HAP-1 (cell line): ENCODE results near the gene EPB41L4B.

Experiments used
- DNase-seq, 2 experiments: peaks; one replicate each; pipeline ENCODE4 v3.0.0-alpha.2; 2016 to 2020; ENCODE audit warnings: low spot score in 2 of 2
- H3K27me3 ChIP-seq: fragments of 250-450 bp; sonication (Bioruptor Pico); 2 replicates; pipeline ENCODE4 v1.5.1; 2020; ENCODE audit warnings: low read depth, mild to moderate bottlenecking, moderate library complexity
- H3K36me3 ChIP-seq: fragments of 250-450 bp; sonication (Bioruptor Pico); replicated peaks from 2 replicates; pipeline ENCODE4 v1.5.1; 2020; ENCODE audit warnings: mild to moderate bottlenecking
- H3K4me1 ChIP-seq: fragments of 250-450 bp; sonication (Bioruptor Pico); 2 replicates; pipeline ENCODE4 v1.5.1; 2020; ENCODE audit warnings: mild to moderate bottlenecking
- H3K4me3 ChIP-seq: fragments of 250-450 bp; sonication (Bioruptor Pico); 2 replicates; pipeline ENCODE4 v1.5.1; 2020; ENCODE audit warnings: mild to moderate bottlenecking, moderate library complexity
- H3K9me3 ChIP-seq: fragments of 250-450 bp; sonication (Bioruptor Pico); 2 replicates; pipeline ENCODE4 v1.5.1; 2020; ENCODE audit warnings: mild to moderate bottlenecking, moderate library complexity
- in situ Hi-C: fragments of 300-500 bp; cut with MboI; formaldehyde crosslinking; loops from 3 replicates; pipeline ENCODE4 v1.14.3; 2020; ENCODE audit warnings: low sequenced_read_pairs, inconsistent platforms, mixed read lengths

Gene EPB41L4B

DNA sequence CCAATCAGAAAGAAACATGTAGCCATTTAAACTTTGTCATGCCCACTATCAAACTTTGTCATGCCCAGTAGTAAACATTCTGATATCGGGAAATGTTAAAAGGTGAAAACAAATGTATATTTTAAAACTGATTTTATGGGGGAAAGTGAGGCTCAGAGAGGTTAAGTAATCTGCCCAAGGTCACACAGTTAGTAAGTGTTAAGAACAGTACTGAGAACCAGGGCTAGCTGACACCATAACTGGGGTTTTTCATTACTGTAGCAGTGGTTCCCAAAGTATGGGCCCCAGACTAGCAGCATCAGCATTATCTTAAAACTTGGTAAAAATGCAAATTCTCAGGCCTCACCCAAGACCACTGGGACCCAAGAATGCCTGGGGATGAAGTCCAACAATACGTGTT is 143.9 kb downstream of the EPB41L4B start:
- Histone ChIP-seq H3K27me3 (no peaks in the 10 kb centered on the region), H3K36me3 (no peaks in the 10 kb centered on the region), H3K4me3 (no peak overlapping the region), H3K4me1 (no peaks in the 10 kb centered on the region), H3K9me3 (no peaks in the 10 kb centered on the region)
- in situ Hi-C loops, result no loop called here
- no peak for DNase-seq

- H3K27me3 ChIP-seq, result no peaks in the 10 kb centered on the region
- H3K36me3 ChIP-seq, result no peaks in the 10 kb centered on the region
- H3K4me1 ChIP-seq, result no peaks in the 10 kb centered on the region
- in situ Hi-C loops, result no loop called here
- no peaks in the 10 kb centered on the region for H3K9me3 ChIP-seq
- no peak overlapping the region for H3K4me3 ChIP-seq
- DNase-seq, result no peak
These were observed 144.5 kb downstream of the EPB41L4B start for GRCh38 chr9:109176386-109176785.

- Histone ChIP-seq H3K4me1 (no peaks in the 10 kb centered on the region), H3K27me3 (no peaks in the 10 kb centered on the region), H3K9me3 (no peaks in the 10 kb centered on the region), H3K36me3 (no peaks in the 10 kb centered on the region), H3K4me3 (no peak overlapping the region)
- in situ Hi-C loops, result no loop called here
- no peak for DNase-seq
These were observed 147.9 kb downstream of the EPB41L4B start for GRCh38 chr9:109172935-109173334.

DNA sequence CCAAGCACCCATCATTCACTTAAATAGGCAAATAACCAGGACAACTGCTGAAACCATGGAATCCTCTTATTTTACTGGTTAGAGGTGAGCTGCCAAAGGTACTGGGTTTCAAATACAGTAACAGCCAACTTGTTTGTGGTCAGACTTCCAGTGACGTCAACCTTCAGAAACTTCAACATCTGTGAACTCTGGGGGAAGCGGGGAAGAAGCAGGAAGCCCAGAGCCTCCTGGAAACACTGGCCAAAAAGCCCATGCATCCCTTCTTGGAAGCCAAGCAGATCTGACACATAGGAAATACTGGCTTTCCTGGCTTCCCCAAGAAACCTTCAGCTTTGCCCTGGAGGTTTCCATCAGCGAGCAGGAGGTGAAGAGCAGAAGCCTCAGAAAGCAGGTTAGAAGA is 148.9 kb downstream of the EPB41L4B start:
- no peaks in the 10 kb centered on the region for H3K4me1 ChIP-seq
- H3K27me3 ChIP-seq, result no peaks in the 10 kb centered on the region
- DNase-seq, result no peak
- in situ Hi-C loops, result no loop called here
- H3K4me3 ChIP-seq, result no peak overlapping the region
- H3K9me3 ChIP-seq, result no peaks in the 10 kb centered on the region
- H3K36me3 ChIP-seq, result no peaks in the 10 kb centered on the region

- H3K36me3 ChIP-seq, result no peaks in the 10 kb centered on the region
- no peaks in the 10 kb centered on the region for H3K9me3 ChIP-seq
- in situ Hi-C loops, result no loop called here
- no peak for DNase-seq
- H3K4me3 ChIP-seq, result no peak overlapping the region
- no peaks in the 10 kb centered on the region for H3K27me3 ChIP-seq
- H3K4me1 ChIP-seq, result no peaks in the 10 kb centered on the region
These were observed 152.7 kb downstream of the EPB41L4B start for GRCh38 chr9:109168170-109168569.

DNA sequence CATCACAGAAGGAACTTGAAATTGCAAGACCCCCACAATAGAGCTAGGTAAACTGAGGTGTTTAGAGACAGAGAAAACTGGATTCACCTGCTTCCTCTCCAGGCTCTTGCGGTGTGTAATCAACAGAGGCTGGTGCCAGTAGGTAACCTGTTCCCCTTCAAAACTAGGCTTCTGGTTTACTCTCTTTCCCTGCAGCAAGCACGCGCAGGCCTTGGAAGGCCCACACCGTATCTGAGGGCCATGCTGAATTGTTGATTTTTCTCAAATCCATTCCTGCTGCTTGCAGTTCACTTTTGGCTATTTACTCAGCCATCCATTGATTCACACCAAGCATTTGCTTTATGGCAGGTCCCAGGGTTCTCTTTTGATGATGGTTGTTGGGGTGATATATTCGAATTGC is 153.1 kb downstream of the EPB41L4B start:
- H3K36me3 ChIP-seq, result no peaks in the 10 kb centered on the region
- no peaks in the 10 kb centered on the region for H3K9me3 ChIP-seq
- in situ Hi-C loops, result no loop called here
- no peak for DNase-seq
- no peaks in the 10 kb centered on the region for H3K27me3 ChIP-seq
- H3K4me3 ChIP-seq, result no peak overlapping the region
- no peaks in the 10 kb centered on the region for H3K4me1 ChIP-seq

DNA sequence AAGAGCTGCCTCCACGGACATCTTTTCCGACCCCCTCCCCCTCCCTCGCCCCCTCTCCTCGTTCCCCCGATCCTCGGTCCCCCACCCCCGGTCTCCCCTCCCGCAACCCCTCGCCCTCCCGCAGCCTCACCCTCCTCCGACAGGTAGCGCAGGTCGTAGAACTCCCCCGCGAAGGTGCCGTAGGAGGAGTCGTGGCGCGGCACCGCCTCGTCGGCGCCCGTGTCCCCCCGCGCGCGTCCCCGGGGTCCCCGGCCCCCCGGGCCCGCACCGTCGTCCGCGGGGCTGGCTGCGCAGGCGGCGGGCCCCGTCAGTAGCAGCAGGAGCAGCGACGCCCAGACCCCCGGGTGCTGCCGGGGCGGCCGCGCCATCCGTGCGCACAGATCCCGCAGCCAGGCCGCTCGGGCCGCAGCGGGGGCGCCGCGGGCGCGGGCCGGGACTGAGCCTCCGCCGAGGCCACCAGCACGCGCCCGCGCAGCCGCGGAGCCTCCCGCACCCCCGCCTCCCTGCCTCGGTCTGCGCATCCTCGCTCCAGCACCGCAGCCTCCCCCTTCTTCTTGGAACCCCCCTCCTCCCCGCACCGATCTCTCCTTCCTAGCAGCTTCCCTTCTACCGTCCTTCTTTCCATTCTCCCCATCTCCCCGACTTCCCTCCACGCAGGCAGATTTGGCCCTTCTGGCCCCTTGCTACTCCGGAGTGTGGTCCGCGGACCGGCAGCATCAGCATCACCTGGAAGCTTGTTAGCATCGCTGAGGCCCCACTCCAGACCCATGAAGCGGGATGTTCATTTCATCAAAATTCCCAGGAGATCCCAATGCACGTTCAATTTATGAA is 153.9 kb downstream of the EPB41L4B start, which contains the start of gene FRRS1L:
FRRS1L (minus strand) TSS at position 479 of the 831 bp plus-strand sequence; CDS start at position 368, 111 bp downstream.
- H3K4me1 ChIP-seq, result no peaks in the 10 kb centered on the region
- H3K9me3 ChIP-seq, result no peaks in the 10 kb centered on the region
- no peaks in the 10 kb centered on the region for H3K36me3 ChIP-seq
- no peak for DNase-seq
- H3K27me3 ChIP-seq, result no peaks in the 10 kb centered on the region
- in situ Hi-C loops, result no loop called here
- H3K4me3 ChIP-seq, result no peak within 1 kb of the TSS

DNA sequence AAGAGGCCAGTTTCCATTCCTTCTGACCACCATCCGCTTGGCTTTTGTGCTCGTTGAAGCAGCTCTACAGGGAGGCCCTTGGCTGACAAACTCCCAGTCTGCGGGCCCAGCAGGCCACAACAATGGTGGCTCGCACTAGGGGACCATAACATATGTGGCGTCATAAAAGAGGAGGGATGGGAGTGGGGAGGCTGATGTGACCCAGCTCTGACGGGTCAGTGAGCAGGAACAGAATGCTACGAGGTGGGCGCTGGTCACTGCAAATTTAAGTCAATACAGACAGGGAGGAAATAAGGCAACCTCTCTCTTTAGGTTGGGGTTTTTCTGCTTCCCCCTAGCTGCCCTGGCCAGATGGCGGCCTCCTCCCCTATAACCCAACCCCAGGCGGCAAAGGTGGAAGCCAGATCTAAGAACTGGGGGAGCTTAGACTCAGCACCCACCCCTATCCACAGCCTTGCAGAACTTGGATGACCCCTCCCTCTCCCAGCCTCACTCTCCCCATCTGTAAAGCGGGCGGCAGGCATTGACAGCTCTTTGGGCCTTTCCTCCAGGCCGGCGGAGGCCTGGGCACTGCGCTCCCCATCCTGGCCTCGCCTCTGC is 154.6 kb downstream of the EPB41L4B start:
- Histone ChIP-seq H3K9me3 (no peaks in the 10 kb centered on the region), H3K4me3 (no peak overlapping the region), H3K27me3 (no peaks in the 10 kb centered on the region), H3K36me3 (no peaks in the 10 kb centered on the region), H3K4me1 (no peaks in the 10 kb centered on the region)
- no peak for DNase-seq
- in situ Hi-C loops, result no loop called here

GRCh38 chr9:109164042-109164441 is 156.8 kb downstream of the EPB41L4B start:
- H3K27me3 ChIP-seq, result no peaks in the 10 kb centered on the region
- in situ Hi-C loops, result no loop called here
- DNase-seq, result no peak

DNA sequence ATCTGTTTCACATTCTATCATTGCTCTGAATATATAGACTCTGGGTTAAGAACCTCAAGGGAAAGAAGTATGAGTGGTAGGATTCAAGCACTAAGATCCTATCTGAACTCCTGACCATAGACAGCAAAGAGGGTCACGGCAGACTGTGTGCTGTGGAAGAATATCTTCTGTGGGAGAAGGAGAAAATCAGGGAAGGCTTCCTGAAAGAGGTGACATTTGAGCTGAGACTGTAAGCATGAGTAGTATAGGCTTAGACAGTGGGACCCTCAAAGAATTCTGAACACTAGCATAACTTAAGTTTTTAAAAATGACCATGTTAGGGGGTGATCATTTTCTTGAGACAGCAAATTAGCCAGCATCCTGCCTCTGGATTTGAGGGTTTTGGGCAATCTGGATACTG is 157.7 kb downstream of the EPB41L4B start:
- no peak for DNase-seq
- no peaks in the 10 kb centered on the region for H3K36me3 ChIP-seq
- no peaks in the 10 kb centered on the region for H3K27me3 ChIP-seq
- no peak overlapping the region for H3K4me3 ChIP-seq
- no peaks in the 10 kb centered on the region for H3K9me3 ChIP-seq
- in situ Hi-C loops, result no loop called here
- H3K4me1 ChIP-seq, result no peaks in the 10 kb centered on the region

More at GRCh38 chr9:109164042-109164441, 156.8 kb downstream of the EPB41L4B start:
- Histone ChIP-seq H3K9me3 (no peaks in the 10 kb centered on the region), H3K4me1 (no peaks in the 10 kb centered on the region), H3K4me3 (no peak overlapping the region), H3K36me3 (no peaks in the 10 kb centered on the region)

DNA sequence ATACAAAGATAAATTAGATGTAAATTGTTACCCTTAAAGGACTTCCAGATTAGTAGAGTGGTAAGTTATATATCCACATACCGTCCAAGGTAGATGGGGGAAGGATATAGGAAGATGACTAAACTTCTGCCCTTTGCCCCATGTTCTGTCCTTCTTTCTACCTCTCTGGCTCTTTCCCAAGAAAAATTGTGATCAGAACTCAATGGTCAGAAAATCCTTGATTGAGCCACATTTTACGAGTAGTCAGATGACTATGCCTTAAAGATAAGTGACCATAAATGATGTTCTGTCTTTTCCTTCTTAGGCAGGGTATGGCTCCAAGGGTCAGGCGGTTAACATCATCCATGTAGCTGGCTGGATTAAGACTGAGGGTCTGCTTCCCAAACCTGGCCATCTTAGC is 158.2 kb downstream of the EPB41L4B start:
- H3K4me3 ChIP-seq, result no peak overlapping the region
- H3K4me1 ChIP-seq, result no peaks in the 10 kb centered on the region
- DNase-seq, result no peak
- in situ Hi-C loops, result no loop called here
- H3K9me3 ChIP-seq, result no peaks in the 10 kb centered on the region
- H3K27me3 ChIP-seq, result peaks cover under 1% of the 10 kb centered on the region; the same call in 1 of the 2 replicates
- no peaks in the 10 kb centered on the region for H3K36me3 ChIP-seq

- DNase-seq, result no peak
- Histone ChIP-seq H3K9me3 (no peaks in the 10 kb centered on the region), H3K4me1 (no peaks in the 10 kb centered on the region), H3K36me3 (no peaks in the 10 kb centered on the region), H3K27me3 (peaks cover 3% of the 10 kb centered on the region; the same call in 1 of the 2 replicates), H3K4me3 (no peak overlapping the region)
- in situ Hi-C loops, result no loop called here
These were observed 159.4 kb downstream of the EPB41L4B start for GRCh38 chr9:109161471-109161870.

DNA sequence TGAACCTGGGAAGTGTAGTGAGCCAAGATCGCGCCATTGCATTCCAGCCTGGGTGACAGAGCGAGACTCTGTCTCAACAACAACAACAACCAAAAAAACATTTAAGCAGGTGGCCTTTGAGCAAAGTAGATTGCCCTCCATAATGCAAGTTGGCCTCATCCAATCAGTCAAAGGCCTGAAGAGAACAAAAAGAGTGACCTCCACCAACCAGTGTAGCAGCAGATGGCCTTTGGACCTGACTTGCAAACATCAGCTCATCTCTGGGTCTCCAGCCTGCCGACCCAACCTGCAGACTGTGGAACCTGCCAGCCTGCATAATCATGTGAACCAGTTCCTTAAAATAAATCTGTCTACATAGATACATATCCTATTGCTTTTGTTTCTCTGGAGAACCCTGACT is 161.3 kb downstream of the EPB41L4B start:
- no peak for DNase-seq
- Histone ChIP-seq H3K4me3 (no peak overlapping the region), H3K9me3 (no peaks in the 10 kb centered on the region), H3K4me1 (no peaks in the 10 kb centered on the region), H3K36me3 (no peaks in the 10 kb centered on the region), H3K27me3 (peaks cover 3% of the 10 kb centered on the region; the same call in 1 of the 2 replicates)
- in situ Hi-C loops, result no loop called here

DNA sequence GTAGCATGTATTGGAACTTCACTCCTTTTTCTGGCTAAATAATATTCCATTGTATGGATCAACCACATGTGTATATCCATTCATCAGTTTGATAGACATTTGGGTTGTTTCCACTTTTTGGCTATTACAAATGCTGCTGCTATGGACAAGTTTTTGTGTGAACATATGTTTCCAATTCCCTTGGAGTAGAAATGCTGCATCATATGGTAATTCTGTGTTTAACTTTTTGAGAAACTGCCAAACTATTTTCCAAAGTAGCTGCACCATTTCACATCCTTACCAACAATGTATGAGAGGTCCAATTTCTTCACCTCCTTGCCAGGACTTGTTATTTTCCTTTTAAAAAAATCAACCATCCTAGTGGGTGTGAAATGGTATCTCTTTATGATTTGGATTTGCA is 162.2 kb downstream of the EPB41L4B start:
- Histone ChIP-seq H3K4me3 (no peak overlapping the region), H3K4me1 (no peaks in the 10 kb centered on the region), H3K27me3 (peaks cover 3% of the 10 kb centered on the region; the same call in 1 of the 2 replicates), H3K9me3 (no peaks in the 10 kb centered on the region), H3K36me3 (no peaks in the 10 kb centered on the region)
- no peak for DNase-seq
- in situ Hi-C loops, result no loop called here
